ENCODE data around the gene PLCD1.

The PLCD1 gene

GRCh38 chr3:38008971-38009580 lies 20.4 kb downstream of the PLCD1 start:
- no peak for DNase-seq (ENCODE audit: low spot score)
- TF ChIP-seq CTCF (IDR thresholded peaks at IDR 0.05; ENCODE audit: extremely low read depth, missing control alignments), result no peak

- no peak for DNase-seq (ENCODE audit: low spot score)
- TF ChIP-seq CTCF (IDR thresholded peaks at IDR 0.05; ENCODE audit: extremely low read depth, missing control alignments), result no peak
These were observed 21.2 kb downstream of the PLCD1 start for GRCh38 chr3:38008191-38008701.

GRCh38 chr3:38007754-38008090 lies 21.7 kb downstream of the PLCD1 start:
- no peak for TF ChIP-seq CTCF (IDR thresholded peaks at IDR 0.05; ENCODE audit: extremely low read depth, missing control alignments)
- no peak for DNase-seq (ENCODE audit: low spot score)

GRCh38 chr3:38006445-38006995 lies 22.9 kb downstream of the PLCD1 start:
- TF ChIP-seq CTCF (IDR thresholded peaks at IDR 0.05; ENCODE audit: extremely low read depth, missing control alignments), result no peak
- no peak for DNase-seq (ENCODE audit: low spot score)

GRCh38 chr3:38006031-38006430 lies 23.4 kb downstream of the PLCD1 start:
- no peak for TF ChIP-seq CTCF (IDR thresholded peaks at IDR 0.05; ENCODE audit: extremely low read depth, missing control alignments)
- DNase-seq (ENCODE audit: low spot score), result no peak

GRCh38 chr3:38005076-38006020 lies 24.1 kb downstream of the PLCD1 start:
- TF ChIP-seq CTCF (IDR thresholded peaks at IDR 0.05; ENCODE audit: extremely low read depth, missing control alignments), result no peak
- no peak for DNase-seq (ENCODE audit: low spot score)
